ENCODE data around the gene ROBO3. TPM values are rescaled to one million over a fixed set of nuclear protein-coding genes. Genes with fewer than 3 reads are reported as not detected.

ROBO3 gene
- total RNA-seq, 2 experiments from 2014 or later, result 26.2 to 27.2 TPM

- H3K9me3 ChIP-seq (ENCODE audit: control insufficient read depth in 1 of 2, insufficient read depth in 1 of 2, low read length in 2 of 2), result peaks cover 0 to 4% of the 10 kb centered on the region in 2 experiments
- Mint-ChIP-seq H3K36me3 (ENCODE audit: low read depth) (no peaks in the 10 kb centered on the region), H3K4me3 (no peak overlapping the region), H3K27me3 (peaks cover 5% of the 10 kb centered on the region), H3K27ac (no peak overlapping the region), H3K4me1 (ENCODE audit: low read depth) (peaks cover 4% of the 10 kb centered on the region), H3K9me3 (peaks cover 3% of the 10 kb centered on the region)
- ChIA-PET CTCF (no interaction called here), POLR2A (no interaction called here)
- no peak overlapping the region for H3K4me3 ChIP-seq (ENCODE audit: low read length)
- intact Hi-C loops (cut with DNase I, micrococcal nuclease), result loop anchor here in 1 of 2 experiments (5.0 kb wide), 1 partner anchor 226 kb away; no protein-coding TSS in a partner anchor
- H3K36me3 ChIP-seq (ENCODE audit: insufficient read depth, low read length), result no peaks in the 10 kb centered on the region
- peaks cover 11% of the 10 kb centered on the region for H3K4me1 ChIP-seq (ENCODE audit: insufficient read depth, low read length)
- no peak for TF ChIP-seq CTCF (IDR thresholded peaks at IDR 0.05)
- ATAC-seq (ENCODE audit: poor library complexity) (no peak), DNase-seq (no peak)
- H3K27ac ChIP-seq (ENCODE audit: low read depth in 1 of 2, low read length in 2 of 2), result no peak overlapping the region
- H3K27me3 ChIP-seq (ENCODE audit: control insufficient read depth in 1 of 2, insufficient read depth in 2 of 2, low read length in 2 of 2), result no peaks in the 10 kb centered on the region
Observed at GRCh38 chr11:124916370-124916710, 51.1 kb downstream of the ROBO3 start.

GRCh38 chr11:124917115-124917637 lies 51.9 kb downstream of the ROBO3 start:
- Histone ChIP-seq H3K4me3 (ENCODE audit: low read length) (no peak overlapping the region), H3K27me3 (ENCODE audit: control insufficient read depth in 1 of 2, insufficient read depth in 2 of 2, low read length in 2 of 2) (no peaks in the 10 kb centered on the region), H3K36me3 (ENCODE audit: insufficient read depth, low read length) (no peaks in the 10 kb centered on the region), H3K27ac (ENCODE audit: low read depth in 1 of 2, low read length in 2 of 2) (no peak overlapping the region), H3K9me3 (ENCODE audit: control insufficient read depth in 1 of 2, insufficient read depth in 1 of 2, low read length in 2 of 2) (peaks cover 0 to 2% of the 10 kb centered on the region in 2 experiments), H3K4me1 (ENCODE audit: insufficient read depth, low read length) (peaks cover 14% of the 10 kb centered on the region)
- Mint-ChIP-seq H3K36me3 (ENCODE audit: low read depth) (no peaks in the 10 kb centered on the region), H3K4me1 (ENCODE audit: low read depth) (peaks cover 12% of the 10 kb centered on the region), H3K27me3 (no peaks in the 10 kb centered on the region), H3K27ac (no peak overlapping the region), H3K9me3 (no peaks in the 10 kb centered on the region), H3K4me3 (no peak overlapping the region)
- ATAC-seq (ENCODE audit: poor library complexity), result no peak
- no peak for DNase-seq
- ChIA-PET POLR2A (no interaction called here), CTCF (no interaction called here)
- no peak for TF ChIP-seq CTCF (IDR thresholded peaks at IDR 0.05)
- intact Hi-C loops (cut with DNase I, micrococcal nuclease), result loop anchor here in 1 of 2 experiments (5.0 kb wide), 1 partner anchor 225 kb away; no protein-coding TSS in a partner anchor

GRCh38 chr11:124918950-124919349 lies 53.7 kb downstream of the ROBO3 start, which contains the start of gene HEPN1:
TSS of gene HEPN1 (plus strand) at chr11:124919250.
- no peaks in the 10 kb centered on the region for H3K36me3 Mint-ChIP-seq (ENCODE audit: low read depth)
- Histone ChIP-seq H3K9me3 (ENCODE audit: control insufficient read depth in 1 of 2, insufficient read depth in 1 of 2, low read length in 2 of 2) (no peaks in the 10 kb centered on the region), H3K27me3 (ENCODE audit: control insufficient read depth in 1 of 2, insufficient read depth in 2 of 2, low read length in 2 of 2) (no peaks in the 10 kb centered on the region), H3K4me1 (ENCODE audit: insufficient read depth, low read length) (peaks cover 27% of the 10 kb centered on the region), H3K4me3 (ENCODE audit: low read length) (no peak within 1 kb of the TSS), H3K27ac (ENCODE audit: low read depth in 1 of 2, low read length in 2 of 2) (no peak within 1 kb of the TSS), H3K36me3 (ENCODE audit: insufficient read depth, low read length) (no peaks in the 10 kb centered on the region)
- ChIA-PET CTCF (no interaction called here), POLR2A (no interaction called here)
- intact Hi-C loops (cut with DNase I, micrococcal nuclease), result loop anchor here in 1 of 2 experiments (5.0 kb wide), 1 partner anchor 223 kb away; no protein-coding TSS in a partner anchor
- peak within 1 kb of the TSS; percentile 35 for H3K4me3 Mint-ChIP-seq
- H3K9me3 Mint-ChIP-seq, result no peaks in the 10 kb centered on the region
- H3K27ac Mint-ChIP-seq, result no peak within 1 kb of the TSS
- no peak for TF ChIP-seq CTCF (IDR thresholded peaks at IDR 0.05)
- no peaks in the 10 kb centered on the region for H3K27me3 Mint-ChIP-seq
- DNase-seq (no peak), ATAC-seq (ENCODE audit: poor library complexity) (no peak)
- peaks cover 29% of the 10 kb centered on the region for H3K4me1 Mint-ChIP-seq (ENCODE audit: low read depth)

Measured in CD4-positive, alpha-beta T cell (primary cell).